Measurements from ENCODE around the gene HTRA3. TPM values are rescaled to one million over a fixed set of nuclear protein-coding genes. Genes with fewer than 3 reads are reported as not detected.
A peak's percentile ranks its signal among the peaks of the same experiment; 100 is the strongest.

The HTRA3 gene
- total RNA-seq, 5 donors from 2014 or later (not counting 1 experiment from before 2014, with no cell fraction given), result 0.13 to 0.26 TPM; not detected in 3

DNA sequence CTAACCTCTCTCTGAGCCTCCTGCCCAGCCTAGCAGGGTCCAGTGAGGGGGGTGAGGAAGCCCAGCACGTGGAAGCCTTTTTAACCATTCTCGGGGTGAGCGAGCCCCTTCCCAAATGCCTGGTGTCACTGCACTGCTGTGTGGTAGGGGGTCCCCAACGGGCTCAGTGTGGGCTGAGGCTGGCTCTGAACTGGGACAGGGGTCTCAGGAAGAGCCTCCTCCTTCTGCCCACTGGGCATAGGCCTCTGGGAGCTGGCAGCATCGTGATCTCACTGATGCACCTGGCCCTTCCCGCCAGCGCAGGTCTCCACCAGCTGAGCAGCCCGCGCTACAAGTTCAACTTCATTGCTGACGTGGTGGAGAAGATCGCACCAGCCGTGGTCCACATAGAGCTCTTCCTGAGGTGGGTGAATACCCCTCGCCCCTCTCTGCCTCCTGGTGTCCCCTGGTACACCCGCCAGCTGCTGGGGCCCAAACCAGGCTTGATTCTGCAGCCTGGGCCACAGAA lies 12.6 kb downstream of the HTRA3 start:
- Mint-ChIP-seq H3K4me1 (no peaks in the 10 kb centered on the region), H3K27me3 (no peaks in the 10 kb centered on the region), H3K9me3 (no peaks in the 10 kb centered on the region), H3K4me3 (no peak overlapping the region), H3K27ac (no peak overlapping the region), H3K36me3 (no peaks in the 10 kb centered on the region)
- ATAC-seq (replicated peaks in 1 of 4) (no peak), DNase-seq (no peak)
- 78% methylated on average over 11 of the region's 14 CpGs for WGBS (ENCODE audit: insufficient coverage)
- Histone ChIP-seq H3K27ac (ENCODE audit: low read length) (no peak overlapping the region), H3K4me3 (ENCODE audit: control insufficient read depth in 1 of 2, extremely low read depth in 1 of 2, low read length in 1 of 2) (no peak overlapping the region), H3K36me3 (ENCODE audit: control insufficient read depth in 2 of 2, extremely low read depth in 1 of 2, insufficient read depth in 1 of 2, low read length in 1 of 2) (no peaks in the 10 kb centered on the region), H3K27me3 (replicated peaks in 1 of 2; ENCODE audit: control insufficient read depth in 2 of 2, extremely low read depth in 1 of 2, insufficient read depth in 2 of 2, low read length in 1 of 2) (peaks cover 0 to 11% of the 10 kb centered on the region in 2 experiments), H3K9me3 (no peaks in the 10 kb centered on the region), H3K4me1 (ENCODE audit: control insufficient read depth in 1 of 2, extremely low read depth in 1 of 2, insufficient read depth in 2 of 2, low read length in 2 of 2) (no peaks in the 10 kb centered on the region)
- ChIA-PET CTCF (no interaction called here), POLR2A (no interaction called here)

GRCh38 chr4:8282742-8283141 lies 13.2 kb downstream of the HTRA3 start:
- H3K4me1 ChIP-seq (ENCODE audit: control insufficient read depth in 1 of 2, extremely low read depth in 1 of 2, insufficient read depth in 2 of 2, low read length in 2 of 2), result no peaks in the 10 kb centered on the region
- no peak overlapping the region for H3K4me3 ChIP-seq (ENCODE audit: control insufficient read depth in 1 of 2, extremely low read depth in 1 of 2, low read length in 1 of 2)
- no peak overlapping the region for H3K27ac ChIP-seq (ENCODE audit: low read length)
- Mint-ChIP-seq H3K4me1 (no peaks in the 10 kb centered on the region), H3K9me3 (no peaks in the 10 kb centered on the region), H3K27me3 (no peaks in the 10 kb centered on the region), H3K27ac (no peak overlapping the region), H3K36me3 (no peaks in the 10 kb centered on the region), H3K4me3 (no peak overlapping the region)
- ChIA-PET CTCF (no interaction called here), POLR2A (no interaction called here)
- DNase-seq (no peak), ATAC-seq (replicated peaks in 1 of 4) (no peak)
- no peaks in the 10 kb centered on the region for H3K9me3 ChIP-seq
- WGBS (ENCODE audit: insufficient coverage), result 82% methylated on average over 14 of the region's 14 CpGs
- H3K27me3 ChIP-seq (replicated peaks in 1 of 2; ENCODE audit: control insufficient read depth in 2 of 2, extremely low read depth in 1 of 2, insufficient read depth in 2 of 2, low read length in 1 of 2), result peaks cover 0 to 7% of the 10 kb centered on the region in 2 experiments
- H3K36me3 ChIP-seq (ENCODE audit: control insufficient read depth in 2 of 2, extremely low read depth in 1 of 2, insufficient read depth in 1 of 2, low read length in 1 of 2), result no peaks in the 10 kb centered on the region

- Mint-ChIP-seq H3K27me3 (no peaks in the 10 kb centered on the region), H3K4me3 (no peak overlapping the region), H3K27ac (no peak overlapping the region), H3K36me3 (no peaks in the 10 kb centered on the region), H3K9me3 (no peaks in the 10 kb centered on the region), H3K4me1 (no peaks in the 10 kb centered on the region)
- WGBS (ENCODE audit: insufficient coverage), result 69% methylated on average over 5 of the region's 10 CpGs
- Histone ChIP-seq H3K9me3 (no peaks in the 10 kb centered on the region), H3K27me3 (replicated peaks in 1 of 2; ENCODE audit: control insufficient read depth in 2 of 2, extremely low read depth in 1 of 2, insufficient read depth in 2 of 2, low read length in 1 of 2) (peaks cover 0 to 7% of the 10 kb centered on the region in 2 experiments), H3K4me3 (ENCODE audit: control insufficient read depth in 1 of 2, extremely low read depth in 1 of 2, low read length in 1 of 2) (no peak overlapping the region), H3K36me3 (ENCODE audit: control insufficient read depth in 2 of 2, extremely low read depth in 1 of 2, insufficient read depth in 1 of 2, low read length in 1 of 2) (no peaks in the 10 kb centered on the region), H3K27ac (ENCODE audit: low read length) (no peak overlapping the region), H3K4me1 (ENCODE audit: control insufficient read depth in 1 of 2, extremely low read depth in 1 of 2, insufficient read depth in 2 of 2, low read length in 2 of 2) (no peaks in the 10 kb centered on the region)
- no peak for ATAC-seq (replicated peaks in 1 of 4)
- POLR2A ChIA-PET, result no interaction called here
- no peak for DNase-seq
- CTCF ChIA-PET, result no interaction called here
These were observed 13.6 kb downstream of the HTRA3 start for GRCh38 chr4:8283161-8283560.

- Histone ChIP-seq H3K27me3 (replicated peaks in 1 of 2; ENCODE audit: control insufficient read depth in 2 of 2, extremely low read depth in 1 of 2, insufficient read depth in 2 of 2, low read length in 1 of 2) (peaks cover 0 to 7% of the 10 kb centered on the region in 2 experiments), H3K27ac (ENCODE audit: low read length) (no peak overlapping the region), H3K9me3 (no peaks in the 10 kb centered on the region), H3K4me1 (ENCODE audit: control insufficient read depth in 1 of 2, extremely low read depth in 1 of 2, insufficient read depth in 2 of 2, low read length in 2 of 2) (no peaks in the 10 kb centered on the region), H3K4me3 (ENCODE audit: control insufficient read depth in 1 of 2, extremely low read depth in 1 of 2, low read length in 1 of 2) (no peak overlapping the region), H3K36me3 (ENCODE audit: control insufficient read depth in 2 of 2, extremely low read depth in 1 of 2, insufficient read depth in 1 of 2, low read length in 1 of 2) (no peaks in the 10 kb centered on the region)
- ChIA-PET CTCF (no interaction called here), POLR2A (no interaction called here)
- H3K9me3 Mint-ChIP-seq, result no peaks in the 10 kb centered on the region
- ATAC-seq (replicated peaks in 1 of 4), result no peak
- no peak overlapping the region for H3K4me3 Mint-ChIP-seq
- no peaks in the 10 kb centered on the region for H3K36me3 Mint-ChIP-seq
- no peaks in the 10 kb centered on the region for H3K27me3 Mint-ChIP-seq
- H3K4me1 Mint-ChIP-seq, result no peaks in the 10 kb centered on the region
- WGBS (ENCODE audit: insufficient coverage), result 88% methylated on average over 18 of the region's 20 CpGs
- no peak overlapping the region for H3K27ac Mint-ChIP-seq
- no peak for DNase-seq
These were observed 14.1 kb downstream of the HTRA3 start for GRCh38 chr4:8283631-8284121.

DNA sequence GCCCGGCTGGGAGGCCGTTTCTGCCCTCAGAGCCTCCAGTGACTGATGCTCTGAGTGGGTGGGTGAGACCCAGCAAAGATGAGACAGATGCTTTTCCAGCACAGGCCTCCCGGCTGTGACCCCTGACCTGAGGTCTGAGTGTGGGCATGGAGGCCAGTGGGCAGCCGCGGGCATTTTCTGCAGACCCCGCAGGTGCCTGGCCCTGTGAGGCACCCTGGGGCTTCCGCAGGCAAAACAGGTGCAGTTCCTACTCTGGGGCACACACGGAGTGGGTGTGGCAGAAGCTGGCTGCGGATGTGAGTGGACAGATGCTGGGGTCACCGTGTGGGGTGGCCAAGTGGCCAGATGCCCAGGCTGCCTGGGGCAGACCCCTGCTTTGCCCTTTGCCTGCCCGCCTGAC lies 14.8 kb downstream of the HTRA3 start:
- H3K9me3 ChIP-seq, result no peaks in the 10 kb centered on the region
- ChIA-PET POLR2A (no interaction called here), CTCF (no interaction called here)
- peaks cover 0 to 7% of the 10 kb centered on the region in 2 experiments for H3K27me3 ChIP-seq (replicated peaks in 1 of 2; ENCODE audit: control insufficient read depth in 2 of 2, extremely low read depth in 1 of 2, insufficient read depth in 2 of 2, low read length in 1 of 2)
- no peak for DNase-seq
- Mint-ChIP-seq H3K4me1 (no peaks in the 10 kb centered on the region), H3K27ac (no peak overlapping the region), H3K9me3 (no peaks in the 10 kb centered on the region), H3K36me3 (no peaks in the 10 kb centered on the region), H3K27me3 (no peaks in the 10 kb centered on the region), H3K4me3 (no peak overlapping the region)
- no peak for ATAC-seq (replicated peaks in 1 of 4)
- no peaks in the 10 kb centered on the region for H3K4me1 ChIP-seq (ENCODE audit: control insufficient read depth in 1 of 2, extremely low read depth in 1 of 2, insufficient read depth in 2 of 2, low read length in 2 of 2)
- 84% methylated on average over 9 of the region's 11 CpGs for WGBS (ENCODE audit: insufficient coverage)
- H3K36me3 ChIP-seq (ENCODE audit: control insufficient read depth in 2 of 2, extremely low read depth in 1 of 2, insufficient read depth in 1 of 2, low read length in 1 of 2), result no peaks in the 10 kb centered on the region
- no peak overlapping the region for H3K27ac ChIP-seq (ENCODE audit: low read length)
- H3K4me3 ChIP-seq (ENCODE audit: control insufficient read depth in 1 of 2, extremely low read depth in 1 of 2, low read length in 1 of 2), result no peak overlapping the region

- H3K4me3 Mint-ChIP-seq, result no peak overlapping the region
- H3K4me3 ChIP-seq (ENCODE audit: control insufficient read depth in 1 of 2, extremely low read depth in 1 of 2, low read length in 1 of 2), result no peak overlapping the region
- WGBS (ENCODE audit: insufficient coverage), result 79% methylated on average over 12 of the region's 16 CpGs
- H3K9me3 ChIP-seq, result no peaks in the 10 kb centered on the region
- no peak for DNase-seq
- H3K4me1 ChIP-seq (ENCODE audit: control insufficient read depth in 1 of 2, extremely low read depth in 1 of 2, insufficient read depth in 2 of 2, low read length in 2 of 2), result no peaks in the 10 kb centered on the region
- no peaks in the 10 kb centered on the region for H3K4me1 Mint-ChIP-seq
- no peak overlapping the region for H3K27ac ChIP-seq (ENCODE audit: low read length)
- POLR2A ChIA-PET, result no interaction called here
- no peaks in the 10 kb centered on the region for H3K36me3 Mint-ChIP-seq
- CTCF ChIA-PET, result no interaction called here
- H3K27me3 Mint-ChIP-seq, result no peaks in the 10 kb centered on the region
- peaks cover 0 to 7% of the 10 kb centered on the region in 2 experiments for H3K27me3 ChIP-seq (replicated peaks in 1 of 2; ENCODE audit: control insufficient read depth in 2 of 2, extremely low read depth in 1 of 2, insufficient read depth in 2 of 2, low read length in 1 of 2)
- peak in 1 of 4 experiments; percentile 14 for ATAC-seq (replicated peaks in 1 of 4)
- H3K27ac Mint-ChIP-seq, result no peak overlapping the region
- no peaks in the 10 kb centered on the region for H3K36me3 ChIP-seq (ENCODE audit: control insufficient read depth in 2 of 2, extremely low read depth in 1 of 2, insufficient read depth in 1 of 2, low read length in 1 of 2)
- H3K9me3 Mint-ChIP-seq, result no peaks in the 10 kb centered on the region
These were observed 15.8 kb downstream of the HTRA3 start for GRCh38 chr4:8285143-8285975.

Measured in T-cell (primary cell).